ENCODE results near the gene KHDC1L.

GRCh38 chr6:73233048-73233447 lies 7.8 kb upstream of the KHDC1L start:
- TF ChIP-seq CTCF (IDR thresholded peaks at IDR 0.05) = no peak
- no peak for TF ChIP-seq ZFX (IDR thresholded peaks at IDR 0.05; ENCODE audit: borderline replicate concordance)

Data from 22Rv1 (cell line).